Lower leg skin (tissue), 3 donors: Measurements from ENCODE around the gene CHEK1.

Experiments
- CTCF ChIP-seq, 3 donors: fragments of 450-650 bp; IDR thresholded peaks; one replicate each; pipeline ENCODE4 v1.5.1; 2016; ENCODE audit warnings: antibody characterized with exemption in 3 of 3, mild to moderate bottlenecking in 3 of 3, moderate library complexity in 2 of 3
- POLR2A ChIP-seq, 2 donors: fragments of 450-650 bp; IDR thresholded peaks; one replicate each; pipeline ENCODE4 v1.6.1; 2016 to 2017; ENCODE audit warnings: antibody characterized with exemption in 2 of 2, mild to moderate bottlenecking in 1 of 2, moderate library complexity in 1 of 2

- no peak for TF ChIP-seq POLR2A (IDR thresholded peaks at IDR 0.05)
- no peak for TF ChIP-seq CTCF (IDR thresholded peaks at IDR 0.05)
Measured at GRCh38 chr11:125603207-125603606, 21.8 kb upstream of the CHEK1 start.
